IMR-90 (cell line): ENCODE results near the gene FMN1. TPM values are rescaled to one million over a fixed set of nuclear protein-coding genes. Genes with fewer than 3 reads are reported as not detected.

Experiments
- ATAC-seq: fragments of 200-7000 bp; cut with Tn5 transposase; 2 replicates; pipeline ENCODE4 v1.9.1; 2020; ENCODE audit warnings: low read depth, mild to moderate bottlenecking, moderate library complexity
- BruUV-seq: library from RNA; stranded (reverse); fragments of 400-500 nt; replicated peaks from 2 replicates; lab custom pipeline; 2021; lab: Mats Ljungman, UMichigan
- CTCF ChIA-PET: fragments of 300-600 bp; formaldehyde crosslinking; extraction: SDS; loops from one replicate; lab custom pipeline; 2021; ENCODE audit warnings: antibody characterized with exemption; lab: Yijun Ruan, JAX
- POLR2A ChIA-PET: fragments of 300-600 bp; sonication (Branson Sonifier 250); formaldehyde crosslinking; loops from one replicate; lab custom pipeline; 2022; ENCODE audit warnings: antibody characterized with exemption; ENCODE audit not compliant: unreplicated experiment; lab: Charles Lee
- DNase-seq: peaks from one replicate; pipeline ENCODE4 v3.0.0; 2013
- H2AFZ ChIP-seq: replicated peaks from 2 replicates; pipeline ENCODE3; 2013; ENCODE audit warnings: low read length, mild to moderate bottlenecking; ENCODE audit not compliant: poor library complexity
- H2AK5ac ChIP-seq: 2 replicates; pipeline ENCODE4 v1.6.1; 2013; ENCODE audit warnings: low read depth, low read length, inconsistent platforms
- H2AK9ac ChIP-seq: replicated peaks from 2 replicates; pipeline ENCODE3; 2013; ENCODE audit warnings: mild to moderate bottlenecking, low read depth, low read length, moderate library complexity; ENCODE audit not compliant: poor library complexity
- H2BK120ac ChIP-seq: 2 replicates; pipeline ENCODE4 v1.6.1; 2013; ENCODE audit warnings: low read depth, low read length, inconsistent platforms
- H2BK15ac ChIP-seq: 3 replicates; pipeline ENCODE4 v1.6.1; 2013; ENCODE audit warnings: low read depth, low read length, inconsistent platforms
- H2BK20ac ChIP-seq: 2 replicates; pipeline ENCODE4 v1.6.1; 2013; ENCODE audit warnings: low read depth, mild to moderate bottlenecking, inconsistent platforms, low read length, moderate library complexity
- H2BK5ac ChIP-seq: 2 replicates; pipeline ENCODE4 v1.6.1; 2013; ENCODE audit warnings: mild to moderate bottlenecking, low read depth, low read length, inconsistent platforms; ENCODE audit not compliant: poor library complexity, severe bottlenecking
- H3K14ac ChIP-seq: replicated peaks from 2 replicates; pipeline ENCODE4 v1.6.1; 2013; ENCODE audit warnings: low read depth, low read length, inconsistent platforms
- H3K18ac ChIP-seq: 2 replicates; pipeline ENCODE4 v1.6.1; 2013; ENCODE audit warnings: low read depth, low read length, control low read depth
- H3K23ac ChIP-seq: 2 replicates; pipeline ENCODE4 v1.6.1; 2013; ENCODE audit warnings: low read depth, low read length, inconsistent platforms
- H3K27ac ChIP-seq: 2 replicates; pipeline ENCODE4 v1.5.1; 2013; ENCODE audit warnings: mild to moderate bottlenecking, control low read depth, low read length; ENCODE audit not compliant: insufficient read depth
- H3K27me3 ChIP-seq: 2 replicates; pipeline ENCODE4 v1.6.1; 2013; ENCODE audit warnings: low read length; ENCODE audit not compliant: control insufficient read depth, insufficient read depth
- H3K36me3 ChIP-seq: 2 replicates; pipeline ENCODE4 v1.6.1; 2013; ENCODE audit warnings: low read length, mixed read lengths; ENCODE audit not compliant: control insufficient read depth, insufficient read depth
- H3K4ac ChIP-seq: 2 replicates; pipeline ENCODE4 v1.6.1; 2013; ENCODE audit warnings: low read depth, low read length, inconsistent platforms
- H3K4me1 ChIP-seq: 2 replicates; pipeline ENCODE4 v1.6.1; 2013; ENCODE audit warnings: low read length, mixed read lengths; ENCODE audit not compliant: control insufficient read depth, insufficient read depth
- H3K4me2 ChIP-seq: 2 replicates; pipeline ENCODE4 v1.6.1; 2013; ENCODE audit warnings: low read depth, mild to moderate bottlenecking, control low read depth, low read length, moderate library complexity
- H3K4me3 ChIP-seq: 2 replicates; pipeline ENCODE4 v1.5.1; 2013; ENCODE audit warnings: low read depth, mild to moderate bottlenecking, control low read depth, low read length, moderate library complexity; ENCODE audit not compliant: insufficient read depth
- H3K56ac ChIP-seq: 2 replicates; pipeline ENCODE4 v1.6.1; 2013; ENCODE audit warnings: low read length, inconsistent platforms; ENCODE audit not compliant: insufficient read depth; ENCODE audit errors: extremely low read depth
- H3K79me1 ChIP-seq, 2 experiments: 2 replicates each; pipeline ENCODE4 v1.6.1; 2013; ENCODE audit warnings: low read length in 2 of 2, inconsistent platforms in 1 of 2, low read depth in 1 of 2
- H3K9ac ChIP-seq: 2 replicates; pipeline ENCODE4 v1.6.1; 2013; ENCODE audit warnings: low read depth, low read length, control low read depth
- H3K9me1 ChIP-seq: 2 replicates; pipeline ENCODE4 v1.6.1; 2013; ENCODE audit warnings: low read length, inconsistent platforms; ENCODE audit not compliant: insufficient read depth
- H3K9me3 ChIP-seq: 2 replicates; pipeline ENCODE4 v1.6.1; 2013; ENCODE audit warnings: low read length; ENCODE audit not compliant: control insufficient read depth, insufficient read depth
- H4K20me1 ChIP-seq: 2 replicates; pipeline ENCODE4 v1.6.1; 2013; ENCODE audit warnings: low read length, inconsistent platforms; ENCODE audit not compliant: insufficient read depth
- H4K5ac ChIP-seq: 2 replicates; pipeline ENCODE4 v1.6.1; 2013; ENCODE audit warnings: mild to moderate bottlenecking, low read depth, low read length, control low read depth
- H4K8ac ChIP-seq, 2 experiments: 2 replicates each; pipeline ENCODE4 v1.6.1; 2013; ENCODE audit warnings: low read depth in 2 of 2, low read length in 2 of 2, control low read depth in 1 of 2, inconsistent platforms in 1 of 2
- H4K91ac ChIP-seq: 2 replicates; pipeline ENCODE4 v1.6.1; 2013; ENCODE audit warnings: low read depth, low read length, inconsistent platforms; ENCODE audit not compliant: insufficient read depth
- BHLHE40 ChIP-seq: fragments of 150-350 bp; IDR thresholded peaks from 2 replicates; pipeline ENCODE4 v1.6.1; 2016; ENCODE audit warnings: mild to moderate bottlenecking, low read depth, low read length
- CEBPB ChIP-seq: IDR thresholded peaks from 2 replicates; pipeline ENCODE4 v1.6.1; 2012; ENCODE audit warnings: low read depth, low read length, improper control_type of control experiment
- MAFK ChIP-seq: IDR thresholded peaks from 2 replicates; pipeline ENCODE4 v1.6.1; 2012; ENCODE audit warnings: low read depth, low read length, improper control_type of control experiment
- NFE2L2 ChIP-seq: fragments of 150-350 bp; IDR thresholded peaks from 2 replicates; pipeline ENCODE4 v1.6.1; 2016; ENCODE audit warnings: low read depth, mild to moderate bottlenecking, low read length
- RAD21 ChIP-seq: IDR thresholded peaks from 2 replicates; pipeline ENCODE4 v1.6.1; 2012; ENCODE audit warnings: low read length, improper control_type of control experiment
- RCOR1 ChIP-seq: IDR thresholded peaks from 2 replicates; pipeline ENCODE4 v1.6.1; 2012; ENCODE audit warnings: mild to moderate bottlenecking, low read length, improper control_type of control experiment; ENCODE audit not compliant: insufficient replicate concordance
- SMC3 ChIP-seq: fragments of 150-350 bp; IDR thresholded peaks from 2 replicates; pipeline ENCODE4 v1.6.1; 2016; ENCODE audit warnings: low read depth, mild to moderate bottlenecking, antibody characterized with exemption, low read length, moderate library complexity
- WGBS, 2 experiments: methylation state at CpG; one replicate each; pipeline versions ENCODE4 v1.1.5 to v1.1.7; 2013; ENCODE audit warnings: missing lambda C conversion rate in 2 of 2; ENCODE audit not compliant: insufficient read length in 1 of 2; ENCODE audit errors: extremely low coverage in 2 of 2; 5-methylcytosine and 5-hydroxymethylcytosine counted together
- dilution Hi-C: fragments of 300-500 bp; cut with HindIII; formaldehyde crosslinking; loops from one replicate; pipeline ENCODE4 v1.14.3; 2018; ENCODE audit warnings: low sequenced_read_pairs; ENCODE audit not compliant: unreplicated experiment
- in situ Hi-C: fragments of 300-500 bp; cut with MboI; formaldehyde crosslinking; loops from 3 replicates; pipeline ENCODE4 v1.14.3; 2019; ENCODE audit warnings: low sequenced_read_pairs, inconsistent platforms, mixed read lengths
- intact Hi-C: fragments of 100-400 bp; cut with micrococcal nuclease; formaldehyde crosslinking; loops from 2 replicates; pipeline ENCODE4 v1.10.0; 2022
- polyA plus RNA-seq, 3 experiments: library from polyadenylated mRNA; depleted of rRNA; stranded (reverse); fragments of >200 nt; gene quantifications; 2 replicates each; pipeline ENCODE4 v1.2.3, GENCODE V29; 2012; ENCODE audit warnings: low replicate concordance in 1 of 3
- total RNA-seq: library from RNA; depleted of rRNA; stranded (reverse); fragments of >200 nt; gene quantifications from 2 replicates; pipeline ENCODE4 v1.2.3, GENCODE V29; 2012
- TF ChIP-seq, protein P1 (sequence below): fragments of 150-350 bp; IDR thresholded peaks from 2 replicates; pipeline ENCODE4 v1.6.1; 2017; ENCODE audit warnings: mild to moderate bottlenecking, antibody characterized with exemption, low read length, low read depth
- TF ChIP-seq, protein P2 (sequence below): conservative IDR thresholded peaks from 2 replicates; pipeline ENCODE4 v1.5.1; 2012; ENCODE audit warnings: mild to moderate bottlenecking, low read depth, low read length, improper control_type of control experiment

Gene FMN1
- total and polyA plus RNA-seq, 2 of the 4 experiments (the other 2 are of a cell fraction), result 7.3 to 17.6 TPM

- no peak for TF ChIP-seq NFE2L2
Observed at GRCh38 chr15:32729700-32730395, 464.7 kb downstream of the FMN1 start (continued).

DNA sequence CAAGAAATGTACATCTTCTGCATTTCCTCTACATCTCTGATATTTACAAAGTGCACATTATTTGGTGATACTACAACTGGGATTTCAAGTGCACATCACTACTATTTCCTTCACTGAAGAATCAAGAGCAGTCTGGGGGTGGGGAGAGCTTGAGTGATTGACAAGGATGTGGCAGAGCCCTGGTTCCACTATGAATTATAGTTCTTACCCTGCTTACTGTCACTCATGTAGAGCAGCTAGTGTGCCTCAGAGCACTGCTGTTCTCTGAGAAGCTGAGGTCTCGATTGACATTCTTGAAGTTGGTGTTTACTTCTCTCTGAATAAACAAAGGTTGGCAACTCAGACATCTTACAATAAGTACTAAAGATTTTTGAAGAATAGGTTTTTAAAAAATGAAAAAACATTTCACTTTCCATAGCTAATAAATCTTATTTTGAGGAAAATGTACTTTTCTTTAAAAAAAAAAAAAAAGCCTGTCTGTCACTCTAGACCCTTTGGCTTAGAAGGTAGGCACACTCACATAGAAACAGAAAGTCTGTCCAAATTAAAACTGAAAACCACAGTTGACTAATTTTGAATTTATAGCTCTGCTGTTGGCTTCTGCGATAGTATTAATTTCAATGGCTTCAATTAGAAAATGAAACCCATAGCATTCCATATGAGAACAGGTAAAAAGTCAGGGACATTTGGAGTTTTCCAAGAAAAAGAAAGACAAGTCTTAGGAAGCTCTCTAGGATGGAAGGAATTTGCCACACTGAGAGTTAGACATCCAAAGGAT is 471.2 kb downstream of the FMN1 start:
- Histone ChIP-seq H2BK120ac (no peak overlapping the region), H3K79me1 (peaks cover under 1 to 25% of the 10 kb centered on the region in 2 experiments; a peak in 2 of 4 replicates), H3K27me3 (no peaks in the 10 kb centered on the region), H4K20me1 (peaks cover 78% of the 10 kb centered on the region), H2AK5ac (peak overlapping the region; percentile 37), H2BK5ac (peak overlapping the region; percentile 77), H3K4me1 (peaks cover 2% of the 10 kb centered on the region; the same call in 1 of the 2 replicates), H3K4ac (peak overlapping the region; percentile 35; the same call in 1 of the 2 replicates), H4K5ac (peak overlapping the region; percentile 8; the same call in 1 of the 2 replicates), H3K18ac (peak overlapping the region; percentile 42), H2BK15ac (no peak overlapping the region), H2AFZ (no peak overlapping the region), H2BK20ac (no peak overlapping the region), H3K9me3 (no peaks in the 10 kb centered on the region), H3K27ac (peak overlapping the region; percentile 36; the same call in 1 of the 2 replicates), H4K91ac (no peak overlapping the region), H2AK9ac (no peak overlapping the region), H4K8ac (peak overlapping the region in 1 of 2 experiments; percentile 51; a peak in 2 of 4 replicates), H3K14ac (peak overlapping the region; percentile 26), H3K56ac (no peak overlapping the region), H3K9ac (no peak overlapping the region), H3K4me2 (peak overlapping the region; percentile 44), H3K36me3 (peaks cover 38% of the 10 kb centered on the region), H3K23ac (peak overlapping the region; percentile 52; the same call in 1 of the 2 replicates), H3K9me1 (no peaks in the 10 kb centered on the region; the same call in none of the 2 replicates), H3K4me3 (no peak overlapping the region)
- dilution Hi-C loops (no loop called here), intact Hi-C loops (loop anchor here (5.0 kb wide), 1 partner anchor 119 kb away; no protein-coding TSS in a partner anchor), in situ Hi-C loops (loop anchor here (5.0 kb wide), 1 partner anchor 49 kb away; no protein-coding TSS in a partner anchor)
- ATAC-seq (no peak), DNase-seq (no peak)
- CTCF ChIA-PET, result no interaction called here
- no CpG with 5 or more reads among the region's 2 CpGs for WGBS, 2 experiments
- POLR2A ChIA-PET, result interaction anchor here (0.6 kb wide), 1 partner anchor 149 kb away, joined by 3 read pairs; no protein-coding TSS in a partner anchor
- BruUV-seq, result no TSS peak
- TF ChIP-seq RCOR1, result no peak
- TF ChIP-seq, protein P1, sequence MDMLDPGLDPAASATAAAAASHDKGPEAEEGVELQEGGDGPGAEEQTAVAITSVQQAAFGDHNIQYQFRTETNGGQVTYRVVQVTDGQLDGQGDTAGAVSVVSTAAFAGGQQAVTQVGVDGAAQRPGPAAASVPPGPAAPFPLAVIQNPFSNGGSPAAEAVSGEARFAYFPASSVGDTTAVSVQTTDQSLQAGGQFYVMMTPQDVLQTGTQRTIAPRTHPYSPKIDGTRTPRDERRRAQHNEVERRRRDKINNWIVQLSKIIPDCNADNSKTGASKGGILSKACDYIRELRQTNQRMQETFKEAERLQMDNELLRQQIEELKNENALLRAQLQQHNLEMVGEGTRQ, result no peak
- TF ChIP-seq BHLHE40, result no peak
- TF ChIP-seq, protein P2, sequence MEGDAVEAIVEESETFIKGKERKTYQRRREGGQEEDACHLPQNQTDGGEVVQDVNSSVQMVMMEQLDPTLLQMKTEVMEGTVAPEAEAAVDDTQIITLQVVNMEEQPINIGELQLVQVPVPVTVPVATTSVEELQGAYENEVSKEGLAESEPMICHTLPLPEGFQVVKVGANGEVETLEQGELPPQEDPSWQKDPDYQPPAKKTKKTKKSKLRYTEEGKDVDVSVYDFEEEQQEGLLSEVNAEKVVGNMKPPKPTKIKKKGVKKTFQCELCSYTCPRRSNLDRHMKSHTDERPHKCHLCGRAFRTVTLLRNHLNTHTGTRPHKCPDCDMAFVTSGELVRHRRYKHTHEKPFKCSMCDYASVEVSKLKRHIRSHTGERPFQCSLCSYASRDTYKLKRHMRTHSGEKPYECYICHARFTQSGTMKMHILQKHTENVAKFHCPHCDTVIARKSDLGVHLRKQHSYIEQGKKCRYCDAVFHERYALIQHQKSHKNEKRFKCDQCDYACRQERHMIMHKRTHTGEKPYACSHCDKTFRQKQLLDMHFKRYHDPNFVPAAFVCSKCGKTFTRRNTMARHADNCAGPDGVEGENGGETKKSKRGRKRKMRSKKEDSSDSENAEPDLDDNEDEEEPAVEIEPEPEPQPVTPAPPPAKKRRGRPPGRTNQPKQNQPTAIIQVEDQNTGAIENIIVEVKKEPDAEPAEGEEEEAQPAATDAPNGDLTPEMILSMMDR, result no peak
- TF ChIP-seq RAD21, result no peak
- no peak for TF ChIP-seq CEBPB
- no peak for TF ChIP-seq SMC3
- TF ChIP-seq MAFK, result no peak
